GM19324 (cell line): ENCODE data around the gene ITPKA.
"Not testable (repeated sequence)": the region's sequence is repeated elsewhere in the genome, so short reads cannot be mapped to it uniquely, and the experiment has no call there.

ENCODE experiments used
- ATAC-seq: cut with Tn5 transposase; IDR thresholded peaks from one replicate; pipeline ENCODE4 v1.9.1; 2021; ENCODE audit warnings: mild to moderate bottlenecking, moderate library complexity; ENCODE audit not compliant: unreplicated experiment, low FRiP score

ITPKA gene

GRCh38 chr15:41493205-41493901 is at the start of gene ITPKA:
TSS of gene ITPKA (plus strand) at chr15:41493874. CDS start at chr15:41493928, 54 bp downstream.
- ATAC-seq = peak; percentile 67

GRCh38 chr15:41445399-41445798 is 48.3 kb upstream of the ITPKA start:
- no peak for ATAC-seq

- no peak for ATAC-seq
Measured at GRCh38 chr15:41462084-41462795, 31.4 kb upstream of the ITPKA start.

GRCh38 chr15:41464889-41465580 is 28.6 kb upstream of the ITPKA start:
- ATAC-seq = no peak

GRCh38 chr15:41465822-41466421 is 27.8 kb upstream of the ITPKA start:
- ATAC-seq = no peak

- no peak for ATAC-seq
Measured at GRCh38 chr15:41466711-41467110, 27.0 kb upstream of the ITPKA start.

- not testable (repeated sequence) for ATAC-seq
Measured at GRCh38 chr15:41469644-41470043, 24.0 kb upstream of the ITPKA start.

GRCh38 chr15:41473418-41473817 is 20.3 kb upstream of the ITPKA start:
- no peak for ATAC-seq

GRCh38 chr15:41474436-41474835 is 19.2 kb upstream of the ITPKA start:
- ATAC-seq = no peak

- no peak for ATAC-seq
Measured at GRCh38 chr15:41474941-41475340, 18.7 kb upstream of the ITPKA start.

- ATAC-seq = no peak
Measured at GRCh38 chr15:41476416-41477048, 17.1 kb upstream of the ITPKA start.

GRCh38 chr15:41480396-41481140 is 13.1 kb upstream of the ITPKA start:
- ATAC-seq = no peak

- ATAC-seq = no peak
Measured at GRCh38 chr15:41482110-41482877, 11.4 kb upstream of the ITPKA start.

GRCh38 chr15:41483115-41483514 is 10.6 kb upstream of the ITPKA start:
- ATAC-seq = no peak

GRCh38 chr15:41483519-41483918 is 10.2 kb upstream of the ITPKA start:
- ATAC-seq = no peak

GRCh38 chr15:41484937-41485625 is 8.6 kb upstream of the ITPKA start:
- no peak for ATAC-seq

GRCh38 chr15:41486286-41486685 is 7.4 kb upstream of the ITPKA start:
- no peak for ATAC-seq

- ATAC-seq = no peak
Measured at GRCh38 chr15:41487381-41487780, 6.3 kb upstream of the ITPKA start.

- no peak for ATAC-seq
Measured at GRCh38 chr15:41487802-41488201, 5.9 kb upstream of the ITPKA start.
